Stimulated activated effector memory CD8-positive, alpha-beta T cell treated with anti-CD3 and anti-CD28 coated beads, Interleukin-12 subunit alpha, Interleukin-12 subunit beta, amount 100 ng/mL, for 72 hours (primary cell): ENCODE results near the gene ASS1.

Experiments
- ATAC-seq: fragments of 150-1000 bp; cut with Tn5 transposase; 2 replicates; pipeline ENCODE4 v1.10.0; 2021
- DNase-seq, 2 donors: peaks; one replicate each; pipeline ENCODE4 v3.0.0; 2021 to 2022; ENCODE audit warnings: low spot score in 2 of 2
- H3K27ac Mint-ChIP-seq: one replicate; pipeline ENCODE4 v1.8.0; 2022; ENCODE audit warnings: mild to moderate bottlenecking, mixed read lengths
- H3K36me3 Mint-ChIP-seq: one replicate; pipeline ENCODE4 v1.8.0; 2022; ENCODE audit warnings: mild to moderate bottlenecking, mixed read lengths
- H3K4me1 Mint-ChIP-seq: one replicate; pipeline ENCODE4 v1.8.0; 2022; ENCODE audit warnings: mixed read lengths
- H3K4me3 Mint-ChIP-seq: one replicate; pipeline ENCODE4 v1.8.0; 2022; ENCODE audit warnings: mild to moderate bottlenecking, mixed read lengths
- H3K9me3 Mint-ChIP-seq: one replicate; pipeline ENCODE4 v1.8.0; 2022; ENCODE audit warnings: mixed read lengths

The ASS1 gene

DNA sequence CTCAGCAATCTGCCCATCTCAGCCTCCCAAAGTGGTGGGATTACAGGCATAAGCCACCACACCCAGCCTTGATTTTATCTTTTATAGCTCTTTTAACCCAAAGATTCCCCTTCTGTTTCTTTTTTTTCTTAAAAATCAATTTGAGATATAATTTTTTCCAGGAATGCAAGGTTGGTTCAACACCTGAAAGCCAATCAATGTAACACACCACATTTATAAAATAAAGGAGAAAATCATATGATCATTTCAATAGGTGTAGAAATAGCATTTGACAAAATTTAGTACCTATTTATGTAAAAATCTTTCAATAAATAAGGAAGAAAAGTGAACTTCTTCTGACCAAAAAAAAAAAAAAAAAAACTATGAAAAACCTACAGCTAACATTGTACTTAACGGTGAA is 3.7 kb upstream of the ASS1 start:
- peaks cover 4% of the 10 kb centered on the region for H3K4me1 Mint-ChIP-seq
- no peaks in the 10 kb centered on the region for H3K36me3 Mint-ChIP-seq
- no peak overlapping the region for H3K4me3 Mint-ChIP-seq
- ATAC-seq: no peak
- no peak overlapping the region for H3K27ac Mint-ChIP-seq
- H3K9me3 Mint-ChIP-seq: peaks cover 3% of the 10 kb centered on the region
- no peak for DNase-seq

DNA sequence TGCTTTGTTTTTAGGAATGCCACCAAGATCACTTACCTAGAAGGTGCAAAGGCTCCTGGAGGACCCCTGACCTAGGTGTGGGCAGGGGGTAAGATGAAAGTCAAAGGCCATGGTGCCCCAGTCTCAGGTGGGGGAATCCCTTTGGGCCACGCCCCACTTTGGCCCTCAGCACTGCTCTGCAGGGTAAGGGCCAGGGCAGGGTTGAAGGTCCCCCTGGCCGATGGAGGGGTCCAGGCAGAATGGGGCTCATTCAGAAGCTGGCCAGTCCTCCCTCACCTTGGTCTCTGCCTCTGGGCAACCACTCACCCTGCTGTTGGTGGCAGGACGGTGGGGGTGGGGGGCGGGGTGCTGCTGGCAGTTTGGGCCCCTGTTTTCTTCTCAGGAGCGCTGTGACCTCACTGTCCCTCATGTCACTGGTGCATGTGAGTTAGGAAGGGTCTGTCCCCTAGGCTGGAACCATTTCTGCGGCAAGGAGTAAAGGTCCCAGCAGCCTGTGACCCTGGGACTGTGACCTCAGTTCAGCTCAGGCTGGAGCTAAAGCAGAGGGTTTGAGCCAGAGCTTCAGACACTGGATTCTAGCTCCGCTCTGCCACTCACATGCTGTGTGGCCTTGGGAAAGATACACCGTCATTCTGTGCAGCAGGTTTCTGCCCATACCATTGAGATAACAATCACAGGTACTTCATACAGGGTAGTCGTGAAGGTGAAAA is 1.9 kb upstream of the ASS1 start:
- H3K36me3 Mint-ChIP-seq: no peaks in the 10 kb centered on the region
- H3K27ac Mint-ChIP-seq: no peak overlapping the region
- no peak overlapping the region for H3K4me3 Mint-ChIP-seq
- DNase-seq (no peak), ATAC-seq (no peak)
- peaks cover 3% of the 10 kb centered on the region for H3K9me3 Mint-ChIP-seq
- H3K4me1 Mint-ChIP-seq: peaks cover 6% of the 10 kb centered on the region

DNA sequence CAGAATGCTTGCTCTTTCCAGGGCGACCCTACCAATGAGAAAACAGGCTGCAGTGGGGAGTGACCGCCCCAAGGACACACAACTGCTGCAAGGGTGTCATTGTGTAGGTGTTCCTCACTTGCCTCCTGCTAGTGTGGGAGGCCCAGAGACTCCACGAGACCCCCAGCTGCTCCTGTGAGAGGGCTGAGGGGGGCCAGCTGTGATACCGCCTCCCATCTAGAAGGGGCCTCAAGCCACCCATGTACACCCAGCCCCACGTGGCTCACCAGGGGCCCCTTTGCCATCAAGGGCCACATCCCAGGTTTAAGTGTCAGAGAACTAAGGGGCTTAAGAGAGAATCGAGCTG is 1.3 kb upstream of the ASS1 start:
- Mint-ChIP-seq H3K4me1 (peaks cover 11% of the 10 kb centered on the region), H3K36me3 (no peaks in the 10 kb centered on the region), H3K9me3 (peaks cover 3% of the 10 kb centered on the region), H3K4me3 (peak overlapping the region; percentile 11), H3K27ac (no peak overlapping the region)
- no peak for ATAC-seq
- DNase-seq: no peak

DNA sequence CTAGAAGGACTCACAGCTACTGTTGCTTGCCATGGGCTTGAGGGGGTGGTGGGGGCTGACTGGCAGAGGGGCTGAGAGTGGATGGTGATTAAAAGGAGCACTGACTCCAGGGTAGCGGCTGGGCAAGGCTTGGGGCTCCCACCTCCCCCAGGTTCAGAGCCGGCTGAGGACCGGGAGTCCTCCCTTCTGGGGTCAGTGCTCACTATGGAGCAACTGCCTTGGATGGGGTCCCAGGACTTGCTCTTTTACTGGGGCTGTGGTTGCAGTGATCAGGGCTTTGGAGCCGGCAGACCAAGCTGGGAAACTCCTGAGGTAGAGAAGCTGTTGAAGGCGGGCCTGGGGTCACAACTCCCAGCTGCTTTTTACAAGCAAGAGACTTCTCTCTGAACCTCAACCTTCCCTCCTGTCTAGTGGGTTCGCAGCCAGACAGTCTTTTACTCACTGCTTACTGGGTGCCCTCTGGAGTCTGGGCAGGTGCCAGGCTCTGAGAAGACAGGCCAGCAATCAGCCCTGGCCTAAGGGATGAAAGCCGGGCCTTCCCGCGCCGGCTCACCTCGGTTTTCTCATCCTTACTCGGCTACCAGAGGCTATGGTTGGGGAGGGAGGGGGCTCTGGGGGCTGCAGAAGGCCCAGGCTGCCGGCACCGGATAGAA is 795 bp upstream of the ASS1 start:
- Mint-ChIP-seq H3K36me3 (no peaks in the 10 kb centered on the region), H3K4me1 (peaks cover 11% of the 10 kb centered on the region), H3K9me3 (peaks cover 3% of the 10 kb centered on the region), H3K4me3 (peak overlapping the region; percentile 11), H3K27ac (no peak overlapping the region)
- ATAC-seq (no peak), DNase-seq (no peak)

DNA sequence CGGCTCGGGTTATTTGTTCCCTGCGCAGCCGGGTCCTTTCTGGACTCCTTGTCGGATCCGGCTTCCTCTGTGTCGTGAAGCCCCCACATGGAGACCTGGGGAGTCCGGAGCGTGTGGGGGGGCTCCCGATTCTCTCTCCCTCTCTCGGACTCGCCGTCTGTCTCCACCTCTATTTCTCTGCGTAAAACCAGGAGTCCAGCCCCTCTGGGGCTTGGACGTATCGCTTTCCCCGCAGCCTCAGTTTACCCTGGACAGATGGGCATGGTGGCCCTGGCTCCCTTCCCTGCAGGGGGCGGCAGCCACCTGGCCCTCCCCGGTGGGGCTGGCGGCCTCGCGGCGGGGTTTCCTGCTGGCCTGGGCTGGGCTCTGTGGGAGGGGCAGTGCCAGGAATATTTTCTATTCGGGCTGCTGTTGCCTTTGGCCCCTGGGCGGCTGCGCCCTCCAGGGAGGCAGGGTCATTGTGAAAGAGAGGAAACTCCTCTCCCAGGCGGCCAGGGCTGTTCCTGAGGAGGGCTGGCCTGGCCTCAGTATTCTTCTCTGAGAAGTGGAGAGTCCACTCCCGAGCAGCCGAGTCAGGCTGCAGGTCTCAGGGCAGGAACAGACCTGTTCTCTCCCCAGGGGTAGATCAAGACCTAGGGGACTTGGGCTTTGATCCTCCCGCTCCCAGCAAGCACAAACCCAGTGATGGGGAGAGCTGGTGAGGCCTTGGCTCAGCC is 665 bp downstream of the ASS1 start:
- H3K4me3 Mint-ChIP-seq: peak overlapping the region; percentile 55
- H3K9me3 Mint-ChIP-seq: peaks cover 3% of the 10 kb centered on the region
- DNase-seq (no peak), ATAC-seq (no peak)
- H3K4me1 Mint-ChIP-seq: peaks cover 11% of the 10 kb centered on the region
- H3K27ac Mint-ChIP-seq: no peak overlapping the region
- H3K36me3 Mint-ChIP-seq: no peaks in the 10 kb centered on the region

DNA sequence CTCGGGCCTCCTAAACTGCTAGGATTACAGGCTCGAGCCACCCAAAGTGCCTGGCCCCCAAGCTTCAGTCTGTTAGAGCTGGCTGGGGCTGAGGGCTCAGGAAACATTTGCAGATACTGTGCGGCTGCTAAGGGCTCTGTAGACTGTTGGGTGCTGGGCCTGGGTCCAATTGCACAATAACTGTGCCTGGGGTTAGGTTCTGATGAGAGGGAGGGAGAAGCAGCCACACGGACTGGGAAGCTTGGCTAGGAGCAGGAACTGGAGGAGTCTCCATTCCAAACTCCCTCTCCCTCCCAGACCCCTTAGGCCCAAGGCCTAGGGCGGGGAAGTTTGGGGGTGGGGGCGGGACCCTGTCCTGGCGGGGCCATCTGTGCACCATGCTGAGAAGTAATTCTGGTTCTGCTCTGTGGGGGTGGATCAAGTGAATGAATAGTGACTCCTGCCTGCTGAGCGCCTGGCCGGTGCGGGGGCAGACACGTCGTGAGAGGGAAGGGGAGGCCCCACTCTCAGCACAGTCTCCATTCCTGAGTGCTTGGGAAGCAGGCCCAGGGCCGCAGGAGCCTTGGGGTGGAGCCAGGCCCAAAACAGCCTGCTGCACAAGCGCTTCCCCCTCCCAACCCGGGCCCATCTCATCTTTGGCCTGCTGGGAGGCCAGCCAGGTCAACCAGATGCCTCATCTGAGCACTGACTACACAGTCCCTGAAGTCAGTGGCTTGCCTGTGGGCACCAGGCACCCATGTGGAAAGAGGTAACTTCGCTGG is 1.5 kb downstream of the ASS1 start:
- Mint-ChIP-seq H3K27ac (no peak overlapping the region), H3K4me1 (peaks cover 11% of the 10 kb centered on the region), H3K4me3 (peak overlapping the region; percentile 55), H3K9me3 (peaks cover 3% of the 10 kb centered on the region), H3K36me3 (no peaks in the 10 kb centered on the region)
- ATAC-seq: no peak
- no peak for DNase-seq

DNA sequence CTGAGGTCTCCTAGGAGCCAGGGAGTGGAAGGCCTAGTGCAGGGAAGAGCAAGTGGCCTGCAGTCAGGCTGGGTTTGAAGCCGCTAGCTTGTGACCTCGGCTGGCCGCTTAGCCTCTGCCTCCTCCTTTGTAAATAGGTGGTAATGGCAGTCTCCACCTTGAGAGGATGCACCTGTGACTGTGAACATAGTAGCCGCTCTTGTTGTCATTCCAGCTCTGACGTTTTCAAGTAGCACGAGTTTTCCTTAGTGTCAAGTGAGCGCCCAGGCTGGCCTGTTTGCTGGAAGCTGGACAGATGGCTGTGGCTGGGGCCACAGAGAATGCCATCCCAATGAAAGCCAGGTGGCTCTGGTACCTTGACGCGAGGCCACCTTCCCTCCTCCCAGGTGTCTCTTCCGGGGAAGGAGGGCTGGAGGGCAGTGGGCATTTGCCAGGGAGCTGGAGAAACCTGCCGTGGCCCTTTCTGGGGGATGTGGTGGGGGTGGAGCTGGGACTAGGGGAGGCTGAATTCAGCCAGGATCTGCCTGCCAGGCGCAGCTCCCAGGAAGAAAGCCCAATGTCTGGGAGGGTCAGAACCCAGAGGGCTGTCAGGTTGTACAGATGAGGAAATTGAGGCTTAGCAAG is 2.5 kb downstream of the ASS1 start:
- no peak for DNase-seq
- Mint-ChIP-seq H3K4me1 (peaks cover 11% of the 10 kb centered on the region), H3K9me3 (no peaks in the 10 kb centered on the region), H3K36me3 (no peaks in the 10 kb centered on the region), H3K4me3 (no peak overlapping the region), H3K27ac (no peak overlapping the region)
- no peak for ATAC-seq

DNA sequence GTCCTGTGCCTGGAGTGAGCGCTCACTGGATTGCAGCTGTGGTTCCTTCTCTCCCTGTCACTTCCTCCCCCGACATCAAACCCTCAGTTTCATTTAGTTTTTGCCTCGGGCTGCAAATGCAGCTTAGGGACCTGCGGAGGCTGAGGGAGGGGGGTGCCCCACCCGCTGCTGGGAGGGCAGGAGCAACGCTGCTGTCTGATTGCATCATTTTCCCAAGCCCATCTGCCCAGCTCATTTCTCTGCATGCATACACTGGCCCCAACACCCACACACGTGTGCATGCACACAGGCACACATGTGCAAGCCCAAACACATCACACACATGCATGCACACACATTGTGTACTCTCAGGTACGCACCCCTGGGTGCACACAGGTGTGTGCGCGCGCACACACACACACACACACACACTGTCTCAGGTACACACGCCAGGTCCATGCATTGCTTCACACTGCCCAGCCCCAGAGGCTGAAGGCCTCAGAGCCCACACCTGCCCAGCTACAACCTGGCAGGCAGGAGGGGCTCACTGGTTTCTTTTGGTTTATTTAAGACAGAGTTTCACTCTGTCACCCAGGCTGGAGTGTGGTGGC is 3.4 kb downstream of the ASS1 start:
- no peak overlapping the region for H3K4me3 Mint-ChIP-seq
- DNase-seq: no peak
- no peak for ATAC-seq
- no peak overlapping the region for H3K27ac Mint-ChIP-seq
- H3K4me1 Mint-ChIP-seq: peaks cover 11% of the 10 kb centered on the region
- no peaks in the 10 kb centered on the region for H3K36me3 Mint-ChIP-seq
- H3K9me3 Mint-ChIP-seq: no peaks in the 10 kb centered on the region

DNA sequence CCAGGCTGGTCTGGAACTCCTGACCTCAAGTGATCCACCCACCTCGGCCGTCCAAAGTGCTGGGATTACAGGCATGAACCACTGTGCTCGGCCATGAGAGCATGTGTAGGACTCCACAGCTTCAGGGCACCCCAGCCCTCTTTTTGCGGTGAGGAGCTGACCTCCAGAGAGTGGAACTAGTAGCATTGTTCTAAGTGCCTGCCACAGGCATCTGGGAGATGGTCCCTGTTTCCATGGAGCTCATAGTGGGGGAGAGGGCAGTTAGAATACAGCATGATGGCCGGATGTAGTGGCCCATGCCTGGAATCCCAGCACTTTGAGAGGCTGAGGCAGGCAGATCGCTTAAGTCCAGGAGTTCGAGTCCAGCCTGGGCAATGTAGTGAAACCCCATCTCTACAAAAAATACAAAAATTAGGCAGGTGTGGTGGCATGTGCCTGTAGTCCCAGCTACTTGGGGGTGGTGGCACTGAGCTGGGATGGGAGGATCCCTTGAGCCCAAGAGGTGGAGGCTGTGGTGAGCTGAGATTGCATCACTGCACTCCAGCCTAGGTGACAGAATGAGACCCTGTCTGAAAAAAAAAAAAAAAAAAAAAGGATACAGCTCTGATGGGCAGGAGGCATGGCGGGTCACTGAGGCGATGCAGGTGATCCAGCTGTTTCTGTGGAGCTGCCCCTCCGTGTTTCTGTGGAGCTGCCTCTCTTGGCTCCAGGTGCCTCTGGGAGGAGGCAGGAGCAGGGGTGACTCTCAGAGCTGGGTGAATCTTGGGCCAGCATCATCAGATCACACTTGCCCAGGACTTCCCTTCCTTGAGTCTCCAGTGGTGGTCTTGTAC is 4.2 kb downstream of the ASS1 start:
- Mint-ChIP-seq H3K27ac (no peak overlapping the region), H3K4me3 (no peak overlapping the region), H3K36me3 (no peaks in the 10 kb centered on the region), H3K9me3 (no peaks in the 10 kb centered on the region), H3K4me1 (peaks cover 11% of the 10 kb centered on the region)
- no peak for ATAC-seq
- DNase-seq: no peak

DNA sequence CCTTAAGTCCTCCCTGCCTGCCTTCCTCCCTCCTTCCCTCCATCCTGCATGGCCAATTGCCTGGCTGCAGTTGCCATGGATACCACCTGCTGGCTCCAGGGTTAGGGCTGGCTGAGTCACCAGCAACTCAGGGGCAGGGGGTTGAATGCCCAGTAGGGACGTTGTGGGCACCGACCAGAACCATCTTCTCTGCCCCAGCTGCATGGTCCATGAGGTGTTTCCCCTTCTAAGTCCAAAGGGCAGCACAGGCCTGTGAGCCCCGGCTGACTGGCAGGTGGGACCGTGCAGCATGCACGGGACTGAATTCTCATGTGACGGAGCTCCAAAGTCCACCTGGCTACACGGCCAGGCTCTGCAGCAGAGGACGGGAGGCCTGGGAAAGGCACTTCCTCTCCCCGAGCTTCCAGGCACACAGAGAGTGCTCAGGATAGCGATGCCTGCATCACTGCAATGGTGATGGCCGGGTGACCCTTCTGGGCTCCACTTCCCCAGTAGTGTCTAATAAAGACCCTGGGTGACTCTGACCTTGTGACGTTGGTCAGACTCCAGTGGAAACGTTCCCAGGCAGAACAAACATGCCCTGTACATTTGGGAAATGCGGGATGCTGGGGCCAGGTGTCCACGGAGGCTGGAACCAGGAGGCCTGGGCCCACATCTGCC is 5.7 kb downstream of the ASS1 start:
- no peaks in the 10 kb centered on the region for H3K9me3 Mint-ChIP-seq
- H3K4me1 Mint-ChIP-seq: peaks cover 11% of the 10 kb centered on the region
- no peak overlapping the region for H3K27ac Mint-ChIP-seq
- no peaks in the 10 kb centered on the region for H3K36me3 Mint-ChIP-seq
- H3K4me3 Mint-ChIP-seq: no peak overlapping the region
- DNase-seq: no peak
- ATAC-seq: no peak

DNA sequence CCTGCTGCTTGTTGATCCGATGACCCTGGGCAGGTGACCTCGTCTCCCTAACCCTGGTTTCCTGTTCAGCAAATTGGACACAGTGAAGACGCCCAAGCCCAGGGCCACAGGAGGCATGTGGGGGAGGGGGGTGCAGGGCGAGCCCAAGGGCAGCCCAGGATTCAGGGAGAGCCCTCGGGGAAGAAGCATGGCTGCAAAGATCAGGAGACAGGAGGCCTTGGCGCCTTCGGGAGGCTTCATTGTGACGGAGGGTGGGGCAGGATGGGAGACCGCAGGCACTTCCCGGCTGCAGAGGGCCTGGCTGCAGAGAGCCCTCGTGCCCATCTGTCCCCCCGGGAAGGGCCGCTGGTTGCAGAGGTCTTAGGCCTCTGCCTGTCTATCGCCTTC is 6.2 kb downstream of the ASS1 start:
- Mint-ChIP-seq H3K36me3 (no peaks in the 10 kb centered on the region), H3K4me1 (peaks cover 8% of the 10 kb centered on the region), H3K27ac (no peak overlapping the region), H3K9me3 (no peaks in the 10 kb centered on the region), H3K4me3 (no peak overlapping the region)
- DNase-seq (no peak), ATAC-seq (no peak)

DNA sequence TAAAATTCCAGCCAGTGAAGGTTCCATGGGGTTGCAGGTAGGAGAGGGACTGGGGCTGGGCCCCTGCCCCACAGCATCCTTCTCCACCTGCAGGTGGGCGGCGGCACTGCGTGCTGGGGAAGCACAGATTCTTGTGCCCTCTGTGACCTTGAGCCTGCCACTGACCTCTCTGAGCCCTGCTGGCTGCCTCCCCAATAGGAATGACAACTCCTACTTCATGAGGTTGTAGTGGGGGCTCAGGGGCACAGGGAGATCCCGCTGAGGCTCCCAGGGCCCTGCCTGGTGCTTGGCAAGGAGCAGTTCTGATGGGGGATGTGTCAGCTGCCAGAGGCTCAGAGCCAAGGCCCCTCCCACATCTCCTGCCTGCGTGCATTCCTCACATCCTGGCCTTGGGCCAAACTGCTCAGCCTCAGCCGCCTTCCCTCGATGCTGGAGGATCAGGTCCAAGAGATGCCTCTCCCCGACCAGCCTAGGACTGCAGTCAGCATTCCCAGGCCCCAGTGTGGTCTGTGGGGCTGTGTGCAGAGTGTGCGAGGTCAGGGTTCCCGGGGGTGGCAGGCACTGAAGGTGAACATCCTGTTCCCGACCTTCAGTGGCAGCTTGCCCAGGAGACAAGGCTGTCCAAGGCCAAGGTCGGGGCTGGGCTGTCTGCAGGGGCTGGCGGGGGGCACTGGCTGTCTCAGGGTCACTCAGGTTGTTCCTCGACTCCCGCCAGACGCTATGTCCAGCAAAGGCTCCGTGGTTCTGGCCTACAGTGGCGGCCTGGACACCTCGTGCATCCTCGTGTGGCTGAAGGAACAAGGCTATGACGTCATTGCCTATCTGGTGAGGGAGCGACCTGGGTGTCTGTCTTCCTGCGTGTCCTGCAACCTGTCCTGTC is 7.0 kb downstream of the ASS1 start:
- peak; percentile 32 for ATAC-seq
- DNase-seq: no peak
- peaks cover 6% of the 10 kb centered on the region for H3K4me1 Mint-ChIP-seq
- H3K27ac Mint-ChIP-seq: no peak overlapping the region
- no peaks in the 10 kb centered on the region for H3K9me3 Mint-ChIP-seq
- no peak overlapping the region for H3K4me3 Mint-ChIP-seq
- no peaks in the 10 kb centered on the region for H3K36me3 Mint-ChIP-seq

DNA sequence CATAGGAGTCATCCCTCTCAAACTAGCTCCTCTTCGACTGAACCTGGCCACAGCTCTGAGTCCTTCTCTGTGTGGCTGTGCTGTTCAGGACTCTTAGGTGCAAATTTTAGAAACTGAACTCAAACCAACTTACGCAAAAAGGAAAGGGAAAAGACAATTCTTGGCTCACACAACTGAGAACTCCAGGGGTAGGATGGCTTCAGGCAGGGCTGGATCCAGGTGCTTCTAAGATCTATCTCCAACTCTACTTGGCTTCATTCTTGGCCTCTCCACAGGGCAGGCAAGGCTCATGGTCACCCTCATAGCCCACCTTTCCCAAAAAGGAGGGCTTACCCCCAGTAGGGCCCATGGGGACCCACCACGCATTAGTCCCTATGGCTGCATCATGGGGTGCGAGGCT is 8.1 kb downstream of the ASS1 start:
- no peak overlapping the region for H3K4me3 Mint-ChIP-seq
- ATAC-seq (no peak), DNase-seq (no peak)
- H3K36me3 Mint-ChIP-seq: no peaks in the 10 kb centered on the region
- no peak overlapping the region for H3K27ac Mint-ChIP-seq
- H3K4me1 Mint-ChIP-seq: peaks cover 6% of the 10 kb centered on the region
- H3K9me3 Mint-ChIP-seq: no peaks in the 10 kb centered on the region
